B cell (primary cell): ENCODE results near the gene RBP3. TPM values are rescaled to one million over a fixed set of nuclear protein-coding genes. Genes with fewer than 3 reads are reported as not detected.

Experiments
- ATAC-seq: fragments of 200-7000 bp; cut with Tn5 transposase; one replicate; pipeline ENCODE4 v1.10.0; 2021; ENCODE audit warnings: low read depth, mild to moderate bottlenecking, moderate number of reproducible peaks, moderate library complexity
- CTCF ChIA-PET: fragments of 350-600 bp; sonication (Branson Sonifier 250); formaldehyde crosslinking; loops from one replicate; lab custom pipeline; 2021; ENCODE audit warnings: antibody characterized with exemption, inconsistent platforms; lab: Charles Lee
- POLR2A ChIA-PET: fragments of 350-600 bp; sonication (Branson Sonifier 250); formaldehyde crosslinking; loops from one replicate; lab custom pipeline; 2021; ENCODE audit warnings: antibody characterized with exemption; lab: Charles Lee
- DNase-seq: peaks from one replicate; pipeline ENCODE4 v3.0.0; 2013
- H2AFZ ChIP-seq: 2 replicates; pipeline ENCODE4 v1.6.1; 2012; ENCODE audit warnings: mild to moderate bottlenecking, low read depth, low read length; ENCODE audit not compliant: insufficient read depth, poor library complexity, severe bottlenecking
- H3K27ac ChIP-seq, 2 donors: 1 replicate in 1 of 2; 2 replicates in 1 of 2; pipeline ENCODE4 v1.5.1; 2012 to 2013; ENCODE audit warnings: low read length in 2 of 2, mild to moderate bottlenecking in 2 of 2, moderate library complexity in 1 of 2
- H3K27me3 ChIP-seq, 4 experiments: fragments of 200-600 bp in 1 of 4; sonication (generic) in 1 of 4; replicated peaks in 1 of 4; 1 replicate in 2 of 4; 2 replicates in 2 of 4; pipeline versions ENCODE4 v1.6.1 to v1.7.0; 2013 to 2016; ENCODE audit warnings: low read length in 3 of 4, mild to moderate bottlenecking in 2 of 4, mixed read lengths in 1 of 4, moderate library complexity in 1 of 4; ENCODE audit not compliant: insufficient read depth in 4 of 4, control insufficient read depth in 3 of 4; ENCODE audit errors: control extremely low read depth in 1 of 4
- H3K36me3 ChIP-seq, 2 experiments: replicated peaks in 1 of 2; 1 replicate in 1 of 2; 2 replicates in 1 of 2; pipeline versions ENCODE4 v1.6.1 to v1.7.1; 2013; ENCODE audit warnings: low read length in 1 of 2; ENCODE audit not compliant: insufficient read depth in 2 of 2, control insufficient read depth in 1 of 2; ENCODE audit errors: control extremely low read depth in 1 of 2, extremely low read depth in 1 of 2
- H3K4me1 ChIP-seq, 2 donors: fragments of 200-600 bp in 1 of 2; sonication (generic) in 1 of 2; 1 replicate in 1 of 2; 2 replicates in 1 of 2; pipeline versions ENCODE4 v1.5.1 to v1.6.1; 2013 to 2017; ENCODE audit warnings: low read length in 2 of 2; ENCODE audit not compliant: control insufficient read depth in 2 of 2, insufficient read depth in 2 of 2
- H3K4me2 ChIP-seq: replicated peaks from 2 replicates; pipeline ENCODE3; 2012; ENCODE audit warnings: mild to moderate bottlenecking, low read depth, low read length; ENCODE audit not compliant: poor library complexity, severe bottlenecking
- H3K4me3 ChIP-seq, 5 experiments: fragments of 200-600 bp in 1 of 5; sonication (generic) in 1 of 5; 1 replicate in 3 of 5; 2 replicates in 2 of 5; pipeline versions ENCODE4 v1.5.1 to v1.7.0; 2011 to 2016; ENCODE audit warnings: low read length in 4 of 5, mild to moderate bottlenecking in 4 of 5, low read depth in 2 of 5, control low read depth in 1 of 5, moderate library complexity in 1 of 5; ENCODE audit not compliant: insufficient read depth in 1 of 5; ENCODE audit errors: control extremely low read depth in 1 of 5, extremely low read depth in 1 of 5
- H3K79me2 ChIP-seq: fragments of 200-600 bp; sonication (generic); one replicate; pipeline ENCODE4 v1.6.0; 2016; ENCODE audit warnings: low read length; ENCODE audit not compliant: control insufficient read depth, insufficient read depth
- H3K9ac ChIP-seq: fragments of 200-600 bp; sonication (generic); 2 replicates; pipeline ENCODE4 v1.6.1; 2017; ENCODE audit warnings: mild to moderate bottlenecking, low read length, moderate library complexity
- H3K9me3 ChIP-seq, 3 donors: one replicate each; pipeline versions ENCODE4 v1.6.1 to v1.7.1; 2013; ENCODE audit warnings: low read length in 2 of 3; ENCODE audit not compliant: control insufficient read depth in 2 of 3, insufficient read depth in 1 of 3; ENCODE audit errors: control extremely low read depth in 1 of 3
- H4K20me1 ChIP-seq: 2 replicates; pipeline ENCODE4 v1.6.0; 2012; ENCODE audit warnings: mild to moderate bottlenecking, low read length; ENCODE audit not compliant: insufficient read depth, control insufficient read depth, poor library complexity, severe bottlenecking
- H3K27ac Mint-ChIP-seq: one replicate; pipeline ENCODE4 v1.8.0; 2021; ENCODE audit warnings: mixed read lengths
- H3K27me3 Mint-ChIP-seq: one replicate; pipeline ENCODE4 v1.8.0; 2021; ENCODE audit warnings: mixed read lengths
- H3K4me1 Mint-ChIP-seq: one replicate; pipeline ENCODE4 v1.8.0; 2021; ENCODE audit warnings: mixed read lengths
- H3K4me3 Mint-ChIP-seq: one replicate; pipeline ENCODE4 v1.8.0; 2021; ENCODE audit warnings: mixed read lengths
- H3K9me3 Mint-ChIP-seq: one replicate; pipeline ENCODE4 v1.8.0; 2022; ENCODE audit warnings: mixed read lengths; ENCODE audit not compliant: insufficient read depth
- EZH2 ChIP-seq: IDR thresholded peaks from 2 replicates; pipeline ENCODE4 v1.6.1; 2012; ENCODE audit warnings: borderline replicate concordance, low read depth, mild to moderate bottlenecking, moderate library complexity, low read length; ENCODE audit not compliant: insufficient read depth, poor library complexity, severe bottlenecking
- WGBS: methylation state at CpG from one replicate; pipeline ENCODE4 v1.1.5; 2013; ENCODE audit warnings: missing lambda C conversion rate; ENCODE audit not compliant: insufficient coverage; 5-methylcytosine and 5-hydroxymethylcytosine counted together
- intact Hi-C: fragments of 100-400 bp; cut with micrococcal nuclease; formaldehyde crosslinking; loops from one replicate; pipeline ENCODE4 v1.10.0; 2022
- polyA plus RNA-seq: library from polyadenylated mRNA; depleted of rRNA; stranded (reverse); fragments of >200 nt; gene quantifications from 2 replicates; pipeline ENCODE4 v1.2.3, GENCODE V29; 2012
- total RNA-seq, 2 donors: library from RNA; stranded (reverse); fragments of 120-200 nt in 1 of 2; gene quantifications; 1 replicate in 1 of 2; 2 replicates in 1 of 2; pipeline versions ENCODE4 v1.2.3 to v1.2.4, GENCODE V29; 2013 to 2022
- TF ChIP-seq, protein P1 (sequence below): fragments of 200-600 bp; IDR thresholded peaks from one replicate; pipeline ENCODE4 v1.8.0; 2022; ENCODE audit warnings: antibody characterized with exemption, mild to moderate bottlenecking

The RBP3 gene
- total and polyA plus RNA-seq, 2 donors (not counting 1 experiment from before 2014, with no cell fraction given) = not detected

DNA sequence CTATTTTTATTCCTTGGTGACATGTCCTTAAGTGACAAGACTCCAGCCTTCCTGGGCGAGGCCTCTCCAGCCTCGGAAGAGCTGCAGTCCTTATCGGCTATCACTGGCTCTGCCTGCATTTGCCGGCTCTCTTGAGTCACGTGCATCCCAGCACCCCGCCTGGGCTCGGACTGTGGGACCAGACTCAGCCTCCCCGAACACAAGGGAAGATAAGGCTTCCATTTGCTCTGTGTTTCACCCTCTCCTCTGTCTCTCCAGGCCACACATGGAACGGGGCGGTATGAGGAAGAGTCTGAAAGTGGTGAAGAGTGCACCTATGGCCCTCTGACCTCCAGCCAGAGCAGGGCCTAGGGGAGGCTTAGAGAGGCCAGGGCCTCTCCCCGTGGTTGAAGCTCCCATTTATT, 21.2 kb upstream of the RBP3 start:
- ChIA-PET POLR2A (no interaction called here), CTCF (no interaction called here)
- TF ChIP-seq EZH2 = no peak
- TF ChIP-seq, protein P1, sequence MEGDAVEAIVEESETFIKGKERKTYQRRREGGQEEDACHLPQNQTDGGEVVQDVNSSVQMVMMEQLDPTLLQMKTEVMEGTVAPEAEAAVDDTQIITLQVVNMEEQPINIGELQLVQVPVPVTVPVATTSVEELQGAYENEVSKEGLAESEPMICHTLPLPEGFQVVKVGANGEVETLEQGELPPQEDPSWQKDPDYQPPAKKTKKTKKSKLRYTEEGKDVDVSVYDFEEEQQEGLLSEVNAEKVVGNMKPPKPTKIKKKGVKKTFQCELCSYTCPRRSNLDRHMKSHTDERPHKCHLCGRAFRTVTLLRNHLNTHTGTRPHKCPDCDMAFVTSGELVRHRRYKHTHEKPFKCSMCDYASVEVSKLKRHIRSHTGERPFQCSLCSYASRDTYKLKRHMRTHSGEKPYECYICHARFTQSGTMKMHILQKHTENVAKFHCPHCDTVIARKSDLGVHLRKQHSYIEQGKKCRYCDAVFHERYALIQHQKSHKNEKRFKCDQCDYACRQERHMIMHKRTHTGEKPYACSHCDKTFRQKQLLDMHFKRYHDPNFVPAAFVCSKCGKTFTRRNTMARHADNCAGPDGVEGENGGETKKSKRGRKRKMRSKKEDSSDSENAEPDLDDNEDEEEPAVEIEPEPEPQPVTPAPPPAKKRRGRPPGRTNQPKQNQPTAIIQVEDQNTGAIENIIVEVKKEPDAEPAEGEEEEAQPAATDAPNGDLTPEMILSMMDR = no peak
- Histone ChIP-seq H4K20me1 (no peaks in the 10 kb centered on the region), H3K4me1 (no peaks in the 10 kb centered on the region), H3K9ac (no peak overlapping the region), H3K27me3 (no peaks in the 10 kb centered on the region), H3K27ac (no peak overlapping the region), H3K36me3 (no peaks in the 10 kb centered on the region), H3K4me2 (no peak overlapping the region), H3K9me3 (peaks cover 0 to 15% (median 0%) of the 10 kb centered on the region in 3 donors), H3K4me3 (no peak overlapping the region), H2AFZ (no peak overlapping the region), H3K79me2 (no peaks in the 10 kb centered on the region)
- peaks cover 4% of the 10 kb centered on the region for H3K27me3 Mint-ChIP-seq
- H3K4me3 Mint-ChIP-seq = no peak overlapping the region
- ATAC-seq (no peak), DNase-seq (no peak)
- no peaks in the 10 kb centered on the region for H3K9me3 Mint-ChIP-seq
- WGBS = 91% methylated on average over 8 of the region's 11 CpGs
- intact Hi-C loops = no loop called here
- no peak overlapping the region for H3K27ac Mint-ChIP-seq
- no peaks in the 10 kb centered on the region for H3K4me1 Mint-ChIP-seq

DNA sequence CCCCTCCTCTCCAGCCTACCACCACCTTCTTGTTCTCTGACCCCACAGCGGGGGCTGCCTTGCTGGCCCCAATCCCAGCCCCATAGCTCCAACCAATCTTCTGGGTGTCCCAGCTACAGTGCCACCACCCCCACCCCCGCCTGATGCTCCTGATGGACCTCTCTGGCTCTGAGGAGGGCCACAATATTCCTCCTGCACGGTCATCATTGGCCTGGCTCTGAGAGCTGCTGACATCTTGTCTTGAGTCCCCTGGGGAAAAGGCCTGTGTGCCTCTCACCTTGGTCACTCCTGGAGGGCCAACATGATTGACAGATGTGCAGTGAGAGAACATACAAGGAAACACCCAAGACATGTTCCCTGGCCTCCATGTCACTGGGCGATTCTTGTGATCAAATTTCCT, 18.3 kb upstream of the RBP3 start:
- H3K9me3 Mint-ChIP-seq = no peaks in the 10 kb centered on the region
- POLR2A ChIA-PET = no interaction called here

More for the DNA sequence above, 18.3 kb upstream of the RBP3 start:
- Histone ChIP-seq H3K9me3 (peaks cover 0 to 15% (median 0%) of the 10 kb centered on the region in 3 donors), H3K4me2 (no peak overlapping the region), H3K9ac (no peak overlapping the region), H3K79me2 (no peaks in the 10 kb centered on the region), H3K4me1 (no peaks in the 10 kb centered on the region), H4K20me1 (no peaks in the 10 kb centered on the region), H2AFZ (no peak overlapping the region), H3K4me3 (no peak overlapping the region), H3K27ac (no peak overlapping the region), H3K36me3 (no peaks in the 10 kb centered on the region), H3K27me3 (no peaks in the 10 kb centered on the region)
- no peak for DNase-seq
- CTCF ChIA-PET = interaction anchor here (1.7 kb wide), 1 partner anchor 11 kb away, joined by 4 read pairs; no protein-coding TSS in a partner anchor
- no peak for TF ChIP-seq EZH2
- TF ChIP-seq, protein P1 = no peak
- WGBS = 79% methylated on average over 4 of the region's 4 CpGs
- intact Hi-C loops = no loop called here
- Mint-ChIP-seq H3K27me3 (peaks cover 6% of the 10 kb centered on the region), H3K27ac (no peak overlapping the region), H3K4me1 (no peaks in the 10 kb centered on the region), H3K4me3 (no peak overlapping the region)
- ATAC-seq = no peak
